ENCODE data around the gene HMX3.
"Not testable (repeated sequence)": the region's sequence is repeated elsewhere in the genome, so short reads cannot be mapped to it uniquely, and the experiment has no call there.

Gene HMX3

DNA sequence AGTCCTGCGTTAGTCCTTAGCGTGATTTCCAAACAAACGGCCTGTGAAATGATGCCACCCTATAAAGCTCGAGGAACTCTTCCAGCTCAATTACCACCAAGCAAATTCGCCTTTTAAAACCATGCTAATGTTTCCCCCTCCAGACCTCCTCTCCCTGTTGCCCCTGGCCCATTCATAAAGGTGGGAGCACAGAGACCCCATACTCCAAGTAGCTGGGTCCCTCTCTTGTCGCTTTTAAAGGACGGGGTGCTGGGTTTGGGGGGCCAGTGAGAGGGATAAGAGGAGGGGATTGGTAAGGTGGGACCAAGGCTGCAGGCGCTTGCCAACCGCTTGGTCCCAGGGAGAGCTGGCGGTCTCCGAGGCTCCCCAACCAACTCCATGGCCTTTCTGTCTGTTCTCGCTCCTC, 13.4 kb downstream of the HMX3 start:
- no peak for DNase-seq

DNA sequence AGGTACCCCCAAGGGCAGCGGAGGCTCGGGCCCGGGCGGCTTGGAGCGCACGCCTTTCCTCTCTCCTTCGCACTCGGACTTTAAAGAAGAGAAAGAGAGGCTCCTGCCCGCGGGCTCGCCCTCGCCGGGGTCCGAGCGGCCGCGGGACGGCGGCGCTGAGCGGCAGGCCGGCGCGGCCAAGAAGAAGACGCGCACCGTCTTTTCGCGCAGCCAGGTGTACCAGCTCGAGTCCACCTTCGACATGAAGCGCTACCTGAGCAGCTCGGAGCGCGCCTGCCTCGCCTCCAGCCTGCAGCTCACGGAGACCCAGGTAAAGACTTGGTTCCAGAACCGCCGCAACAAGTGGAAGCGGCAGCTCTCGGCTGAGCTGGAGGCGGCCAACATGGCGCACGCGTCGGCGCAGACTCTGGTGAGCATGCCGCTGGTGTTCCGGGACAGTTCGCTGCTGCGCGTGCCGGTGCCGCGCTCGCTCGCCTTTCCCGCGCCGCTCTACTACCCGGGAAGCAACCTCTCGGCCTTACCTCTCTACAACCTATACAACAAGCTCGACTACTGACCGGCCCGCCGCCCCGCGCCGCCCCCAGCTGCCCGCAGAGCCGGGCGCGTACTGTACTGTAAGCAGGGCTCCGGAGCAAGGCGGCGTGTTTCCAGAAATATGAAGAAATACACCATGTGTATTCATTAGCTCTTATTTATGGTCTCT, 13.9 kb downstream of the HMX3 start:
- no peak for DNase-seq

DNA sequence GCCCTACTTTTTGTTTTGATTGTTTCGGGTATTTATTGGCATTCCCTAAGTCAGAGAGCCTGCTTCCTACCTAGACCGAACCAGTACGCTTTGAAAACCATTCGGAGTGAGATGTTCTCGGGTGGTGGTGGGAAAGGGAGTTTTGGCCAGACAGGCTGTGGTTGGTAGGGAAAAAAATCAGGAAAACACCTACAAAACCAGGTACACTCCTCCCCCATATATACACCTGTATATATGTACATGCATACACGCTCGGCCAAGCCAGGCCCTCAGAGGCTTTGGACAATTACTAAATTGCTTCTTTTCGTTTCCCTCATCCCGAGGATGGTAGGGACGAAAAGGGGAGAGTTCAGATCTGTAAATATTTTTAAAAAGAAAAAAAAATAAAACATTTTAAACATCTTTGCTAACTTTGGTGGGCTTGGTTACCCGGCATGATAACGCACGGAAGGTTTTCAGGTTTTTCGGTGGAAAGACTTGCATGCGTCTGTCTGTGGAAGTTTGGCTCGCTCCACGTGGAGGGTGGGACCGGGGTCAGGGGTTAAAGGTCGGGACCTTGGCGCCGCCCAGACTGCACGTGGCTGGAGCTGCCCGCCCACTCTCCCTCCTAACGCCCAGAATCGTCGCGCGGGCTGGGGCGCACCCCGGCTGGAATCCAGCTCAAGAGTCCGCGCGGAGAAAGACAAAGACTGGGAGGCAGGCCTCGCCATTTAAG, 14.7 kb downstream of the HMX3 start:
- no peak for DNase-seq

- DNase-seq = no peak
Measured at GRCh38 chr10:123150986-123151736, 15.4 kb downstream of the HMX3 start.

- DNase-seq = no peak
Measured at GRCh38 chr10:123151737-123152135, 16.0 kb downstream of the HMX3 start.

- DNase-seq = no peak
Measured at GRCh38 chr10:123153486-123154091, 17.8 kb downstream of the HMX3 start.

DNA sequence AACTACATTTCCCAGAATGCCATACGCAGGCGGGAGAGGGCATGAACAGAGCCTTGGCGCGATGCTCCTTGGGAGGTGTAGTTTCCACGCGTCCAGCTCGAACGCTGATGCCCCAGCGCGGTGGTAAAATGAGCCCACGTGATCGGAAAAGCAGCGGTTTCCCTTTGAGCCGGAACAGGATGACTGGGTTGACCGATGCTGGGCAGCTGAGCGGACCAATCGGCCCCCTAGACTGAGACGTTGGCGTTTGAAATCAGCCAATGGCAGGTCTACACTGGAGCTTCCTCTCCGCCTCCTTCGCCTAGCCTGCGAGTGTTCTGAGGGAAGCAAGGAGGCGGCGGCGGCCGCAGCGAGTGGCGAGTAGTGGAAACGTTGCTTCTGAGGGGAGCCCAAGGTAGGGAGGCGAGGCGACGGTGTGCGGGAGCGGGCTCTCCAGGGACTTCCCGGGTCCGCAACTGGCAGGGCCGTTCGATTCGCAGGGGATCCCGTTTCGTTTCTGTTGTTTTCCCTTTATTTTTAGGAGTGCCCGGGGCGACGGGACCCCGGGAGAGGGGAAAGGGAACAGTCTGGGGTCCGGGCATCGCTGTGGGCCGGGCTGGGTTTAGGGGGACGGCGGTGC, 18.4 kb downstream of the HMX3 start, which contains the start of gene BUB3:
BUB3 (plus strand) TSS at position 311 of the 619 bp plus-strand sequence. CDS start 516 bp downstream, outside the sequence.
- peak; percentile 100 for DNase-seq

- DNase-seq = peak; percentile 22
Measured at GRCh38 chr10:123154711-123155505, 19.1 kb downstream of the HMX3 start.

- DNase-seq = peak; percentile 32
Measured at GRCh38 chr10:123156078-123156477, 20.3 kb downstream of the HMX3 start.

GRCh38 chr10:123157210-123157609, 21.4 kb downstream of the HMX3 start:
- DNase-seq = peak; percentile 28

DNA sequence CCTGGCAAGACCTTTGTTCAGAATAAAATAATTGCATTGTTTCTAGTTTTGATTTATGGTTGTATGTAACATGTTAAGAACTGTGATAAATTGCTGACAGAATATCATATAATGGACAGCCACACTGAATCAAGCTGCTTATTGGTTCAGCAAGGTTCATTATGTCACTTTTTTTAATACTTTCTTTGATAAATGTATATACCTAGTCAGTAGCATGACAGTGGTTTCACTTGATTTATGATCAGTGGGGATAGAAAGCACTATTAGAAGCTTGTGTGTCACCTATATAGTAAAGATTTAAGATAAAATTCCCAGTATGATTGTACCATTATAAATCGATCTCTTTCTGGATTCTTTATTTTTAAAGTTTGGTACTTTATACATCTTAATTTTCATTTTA, 22.9 kb downstream of the HMX3 start:
- DNase-seq = no peak

DNA sequence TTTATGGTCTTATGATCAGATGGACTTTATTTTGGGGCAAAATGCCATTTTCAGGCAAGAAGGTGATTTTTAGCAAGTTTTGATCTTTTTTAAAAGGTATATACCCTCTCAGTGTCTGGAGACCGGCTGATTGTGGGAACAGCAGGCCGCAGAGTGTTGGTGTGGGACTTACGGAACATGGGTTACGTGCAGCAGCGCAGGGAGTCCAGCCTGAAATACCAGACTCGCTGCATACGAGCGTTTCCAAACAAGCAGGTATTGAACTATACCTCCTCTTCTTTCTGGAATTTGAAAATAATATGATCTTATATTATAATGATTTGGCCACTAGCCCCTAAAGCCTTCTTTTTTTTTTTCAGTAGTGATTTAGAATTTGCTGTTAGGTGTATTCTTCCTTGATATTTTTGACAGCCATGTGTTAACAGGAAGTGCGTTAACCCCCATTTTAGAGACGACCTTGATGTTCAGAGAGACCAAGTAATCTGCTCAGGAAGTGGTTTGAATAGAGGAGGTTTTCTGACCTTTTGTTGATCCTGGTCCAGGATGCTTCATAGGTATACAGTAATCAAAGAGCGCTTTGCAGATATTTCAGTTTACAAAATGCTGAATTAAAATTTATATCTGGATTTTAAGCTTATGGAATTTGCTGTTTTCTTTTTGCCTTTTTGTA, 24.7 kb downstream of the HMX3 start:
- no peak for DNase-seq

- DNase-seq = no peak
Measured at GRCh38 chr10:123164319-123164718, 28.5 kb downstream of the HMX3 start.

- no peak for DNase-seq
Measured at GRCh38 chr10:123165445-123166072, 29.8 kb downstream of the HMX3 start.

- no peak for DNase-seq
Measured at GRCh38 chr10:123166618-123167017, 30.8 kb downstream of the HMX3 start.

GRCh38 chr10:123170961-123171360, 35.2 kb downstream of the HMX3 start:
- no peak for DNase-seq

- DNase-seq = not testable (repeated sequence)
Measured at GRCh38 chr10:123171616-123172015, 35.8 kb downstream of the HMX3 start.

DNA sequence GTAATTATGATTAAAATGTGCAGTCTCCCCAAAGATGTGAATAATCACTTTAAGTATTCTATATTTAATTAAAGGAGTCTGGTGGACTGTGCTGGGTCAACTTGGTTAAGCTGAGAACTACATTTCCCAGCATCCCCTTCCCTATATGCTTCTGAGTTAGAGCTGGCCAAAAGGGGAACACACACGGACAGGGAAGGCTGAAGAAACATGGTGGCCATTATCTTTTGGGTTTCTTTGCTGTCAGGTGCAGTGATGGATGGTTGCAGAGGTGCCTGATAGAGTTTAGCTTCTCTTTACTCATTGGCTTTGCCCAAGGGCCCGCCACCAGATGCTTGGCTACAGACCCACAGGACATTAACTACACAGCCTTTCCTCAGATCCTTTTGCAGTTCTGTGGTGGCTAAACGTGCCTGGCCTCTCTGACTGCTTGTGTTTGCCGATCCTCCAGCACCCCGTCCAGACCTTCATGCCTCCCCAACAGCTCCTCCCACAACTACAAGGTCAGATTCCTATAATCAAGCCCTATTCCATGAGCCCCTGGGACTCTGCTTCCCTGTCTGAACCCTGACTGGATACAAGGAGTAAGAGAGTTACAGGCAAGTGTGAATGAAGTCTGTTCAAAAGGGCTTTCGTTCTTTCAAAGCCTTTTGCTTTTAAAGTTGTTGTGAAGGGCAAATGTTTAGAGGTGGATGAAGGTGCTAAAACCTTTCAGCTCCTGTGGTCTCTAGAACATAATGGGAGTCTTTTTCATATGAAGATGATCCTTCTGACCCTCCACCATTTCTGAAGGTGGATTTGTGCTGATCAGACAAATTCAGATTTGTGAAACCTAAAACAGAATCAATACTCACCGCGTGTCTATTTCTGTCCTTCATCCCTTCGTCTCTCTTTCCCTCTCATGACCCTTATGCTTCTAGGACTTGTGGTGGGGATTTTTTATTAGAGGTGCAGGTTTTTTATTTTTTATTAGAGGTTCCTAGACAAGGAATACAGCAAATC, 39.9 kb downstream of the HMX3 start:
- DNase-seq = no peak

DNA sequence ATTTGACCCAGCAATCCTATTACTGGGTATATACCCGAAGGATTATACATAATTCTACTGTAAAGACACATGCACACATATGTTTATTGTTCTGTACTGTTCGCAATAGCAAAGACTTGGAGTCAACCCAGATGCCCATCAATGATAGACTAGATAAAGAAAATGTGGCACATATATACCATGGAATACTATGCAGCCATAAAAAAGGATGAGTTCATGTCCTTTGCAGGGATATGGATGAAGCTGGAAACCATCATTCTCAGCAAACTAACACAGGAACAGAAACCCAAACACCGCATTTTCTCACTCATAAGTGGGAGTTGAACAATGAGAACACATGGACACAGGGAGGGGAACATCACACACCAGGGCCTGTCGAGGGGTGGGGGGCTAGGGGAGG, 42.6 kb downstream of the HMX3 start:
- not testable (repeated sequence) for DNase-seq

Measured in fibroblast of upper back skin (primary cell).